H9 (cell line): ENCODE measurements around the gene NADSYN1. TPM values are rescaled to one million over a fixed set of nuclear protein-coding genes. Genes with fewer than 3 reads are reported as not detected.

Experiments
- DNase-seq: peaks from one replicate; pipeline ENCODE4 v3.0.0-alpha.2; 2017
- H2AFZ ChIP-seq: one replicate; pipeline ENCODE4 v1.6.1; 2013; ENCODE audit warnings: mild to moderate bottlenecking, low read length, control low read depth, moderate library complexity
- H2AK5ac ChIP-seq: 2 replicates; pipeline ENCODE4 v1.6.1; 2013; ENCODE audit warnings: low read length, control low read depth, mixed read lengths; ENCODE audit not compliant: insufficient read length
- H2BK120ac ChIP-seq: one replicate; pipeline ENCODE4 v1.6.1; 2013; ENCODE audit warnings: low read depth, mild to moderate bottlenecking, low read length, control low read depth, inconsistent platforms; ENCODE audit not compliant: poor library complexity, severe bottlenecking
- H2BK12ac ChIP-seq: 2 replicates; pipeline ENCODE4 v1.6.1; 2013; ENCODE audit warnings: low read length, control low read depth, mixed read lengths, low read depth; ENCODE audit not compliant: insufficient read length
- H2BK15ac ChIP-seq: 2 replicates; pipeline ENCODE4 v1.6.1; 2013; ENCODE audit warnings: low read depth, low read length, control low read depth
- H2BK20ac ChIP-seq: one replicate; pipeline ENCODE4 v1.6.1; 2013; ENCODE audit warnings: low read depth, mild to moderate bottlenecking, low read length, control low read depth, inconsistent platforms; ENCODE audit not compliant: poor library complexity, severe bottlenecking
- H2BK5ac ChIP-seq: 2 replicates; pipeline ENCODE4 v1.6.1; 2013; ENCODE audit warnings: low read length, control low read depth, mixed read lengths; ENCODE audit not compliant: insufficient read length
- H3K14ac ChIP-seq: 2 replicates; pipeline ENCODE4 v1.6.1; 2013; ENCODE audit warnings: low read length, control low read depth; ENCODE audit not compliant: insufficient read depth
- H3K18ac ChIP-seq: 2 replicates; pipeline ENCODE4 v1.6.1; 2013; ENCODE audit warnings: low read depth, mild to moderate bottlenecking, mixed read lengths, low read length, control low read depth; ENCODE audit not compliant: insufficient read length
- H3K23ac ChIP-seq: 2 replicates; pipeline ENCODE4 v1.6.1; 2013; ENCODE audit warnings: low read length, control low read depth, mixed read lengths, low read depth; ENCODE audit not compliant: insufficient read length
- H3K23me2 ChIP-seq: 2 replicates; pipeline ENCODE4 v1.6.1; 2013; ENCODE audit warnings: low read depth, mild to moderate bottlenecking, mixed read lengths, low read length, control low read depth; ENCODE audit not compliant: insufficient read length, poor library complexity, severe bottlenecking
- H3K27ac ChIP-seq: 2 replicates; pipeline ENCODE4 v1.5.1; 2013; ENCODE audit warnings: low read length, control low read depth, mixed read lengths, low read depth; ENCODE audit not compliant: insufficient read length
- H3K27me3 ChIP-seq: 2 replicates; pipeline ENCODE4 v1.6.1; 2013; ENCODE audit warnings: low read length, control low read depth, inconsistent platforms; ENCODE audit not compliant: insufficient read depth
- H3K4ac ChIP-seq: 2 replicates; pipeline ENCODE4 v1.6.1; 2013; ENCODE audit warnings: low read depth, mild to moderate bottlenecking, control low read depth, inconsistent platforms, low read length, moderate library complexity
- H3K4me1 ChIP-seq: 2 replicates; pipeline ENCODE4 v1.6.1; 2013; ENCODE audit warnings: low read length, control low read depth, inconsistent platforms; ENCODE audit not compliant: insufficient read depth
- H3K4me2 ChIP-seq: 2 replicates; pipeline ENCODE4 v1.6.1; 2013; ENCODE audit warnings: low read length, control low read depth, mixed read lengths; ENCODE audit not compliant: insufficient read length, insufficient read depth
- H3K56ac ChIP-seq: 2 replicates; pipeline ENCODE4 v1.6.1; 2013; ENCODE audit warnings: low read depth, mild to moderate bottlenecking, mixed read lengths, low read length, control low read depth; ENCODE audit not compliant: insufficient read length
- H3K79me1 ChIP-seq: 2 replicates; pipeline ENCODE4 v1.6.1; 2013; ENCODE audit warnings: low read depth, mild to moderate bottlenecking, moderate library complexity, low read length, control low read depth, inconsistent platforms; ENCODE audit not compliant: insufficient read depth, poor library complexity, severe bottlenecking
- H3K79me2 ChIP-seq: 2 replicates; pipeline ENCODE4 v1.6.1; 2013; ENCODE audit warnings: low read length, control low read depth, inconsistent platforms; ENCODE audit not compliant: insufficient read depth
- H3K9ac ChIP-seq: 2 replicates; pipeline ENCODE4 v1.6.1; 2013; ENCODE audit warnings: low read length, control low read depth, mixed read lengths; ENCODE audit not compliant: insufficient read length; ENCODE audit errors: extremely low read depth
- H3K9me3 ChIP-seq: one replicate; pipeline ENCODE4 v1.6.1; 2013; ENCODE audit warnings: low read depth, low read length, inconsistent platforms; ENCODE audit not compliant: control insufficient read depth
- H3T11ph ChIP-seq: one replicate; pipeline ENCODE4 v1.6.1; 2013; ENCODE audit warnings: mild to moderate bottlenecking, low read length, control low read depth, inconsistent platforms
- H4K20me1 ChIP-seq: one replicate; pipeline ENCODE4 v1.6.1; 2013; ENCODE audit not compliant: control insufficient read depth, insufficient read length, insufficient read depth
- H4K5ac ChIP-seq: 2 replicates; pipeline ENCODE4 v1.6.1; 2013; ENCODE audit warnings: low read depth, mild to moderate bottlenecking, mixed read lengths, low read length, control low read depth; ENCODE audit not compliant: insufficient read length
- H4K8ac ChIP-seq: replicated peaks from 2 replicates; pipeline ENCODE4 v1.6.1; 2013; ENCODE audit warnings: low read length, control low read depth, mixed read lengths, low read depth; ENCODE audit not compliant: insufficient read length
- H4K91ac ChIP-seq: 2 replicates; pipeline ENCODE4 v1.6.1; 2013; ENCODE audit warnings: low read depth, mild to moderate bottlenecking, moderate library complexity, mixed read lengths, low read length, control low read depth; ENCODE audit not compliant: insufficient read length
- H3K27ac Mint-ChIP-seq, 3 experiments: 2 replicates in 2 of 3; 3 replicates in 1 of 3; pipeline ENCODE4 v1.8.0; 2020 to 2021; ENCODE audit warnings: mixed read lengths in 3 of 3, mild to moderate bottlenecking in 1 of 3, moderate library complexity in 1 of 3
- H3K27me3 Mint-ChIP-seq: 2 replicates; pipeline ENCODE4 v1.8.0; 2021; ENCODE audit warnings: low read depth, mild to moderate bottlenecking, moderate library complexity, mixed read lengths
- H3K36me3 Mint-ChIP-seq, 3 experiments: 2 replicates in 2 of 3; 3 replicates in 1 of 3; pipeline ENCODE4 v1.8.0; 2020 to 2021; ENCODE audit warnings: low read depth in 3 of 3, mixed read lengths in 3 of 3; ENCODE audit not compliant: insufficient read depth in 1 of 3
- H3K4me1 Mint-ChIP-seq, 2 experiments: 2 replicates each; pipeline ENCODE4 v1.8.0; 2020; ENCODE audit warnings: mixed read lengths in 2 of 2
- H3K4me3 Mint-ChIP-seq, 2 experiments: 2 replicates in 1 of 2; 3 replicates in 1 of 2; pipeline ENCODE4 v1.8.0; 2020 to 2021; ENCODE audit warnings: mild to moderate bottlenecking in 2 of 2, mixed read lengths in 2 of 2, moderate library complexity in 1 of 2
- H3K9me3 Mint-ChIP-seq, 2 experiments: 2 replicates in 1 of 2; 3 replicates in 1 of 2; pipeline ENCODE4 v1.8.0; 2020; ENCODE audit warnings: mild to moderate bottlenecking in 2 of 2, mixed read lengths in 2 of 2, moderate library complexity in 1 of 2
- CTCF ChIP-seq: fragments of 200-600 bp; sonication (generic); conservative IDR thresholded peaks from 3 replicates; pipeline ENCODE4 v1.8.0; 2021; ENCODE audit warnings: antibody characterized with exemption, mild to moderate bottlenecking
- WGBS: extraction: QIAGEN DNeasy Blood & Tissue Kit; methylation state at CpG from one replicate; pipeline ENCODE4 v1.1.7; 2013; ENCODE audit warnings: missing lambda C conversion rate, low lambda C conversion rate, mixed read lengths; ENCODE audit not compliant: insufficient read length; ENCODE audit errors: extremely low coverage; 5-methylcytosine and 5-hydroxymethylcytosine counted together
- total RNA-seq: library from RNA; stranded (reverse); gene quantifications from 2 replicates; pipeline ENCODE4 v1.2.1, GENCODE V29; 2021

NADSYN1 gene
- total RNA-seq, 1 experiment from 2014 or later: 44.2 TPM

GRCh38 chr11:71425860-71426259 is 27.1 kb upstream of the NADSYN1 start:
- no peaks in the 10 kb centered on the region for H3K79me2 ChIP-seq
- H3K27me3 ChIP-seq: no peaks in the 10 kb centered on the region
- H3K4ac ChIP-seq: no peak overlapping the region
- Mint-ChIP-seq H3K27me3 (no peaks in the 10 kb centered on the region; the same call in 1 of the 2 replicates), H3K27ac (no peak overlapping the region), H3K4me1 (peaks cover 4% of the 10 kb centered on the region in 2 experiments; a peak in 2 of 4 replicates), H3K4me3 (no peak overlapping the region; a peak in 1 of 5 replicates), H3K9me3 (peaks cover 0 to 7% of the 10 kb centered on the region in 2 experiments; a peak in 3 of 5 replicates), H3K36me3 (no peaks in the 10 kb centered on the region; a peak in 1 of 7 replicates)
- TF ChIP-seq CTCF: no peak
- H3K9me3 ChIP-seq: no peaks in the 10 kb centered on the region
- no peak overlapping the region; the same call in 1 of the 2 replicates for H3K14ac ChIP-seq
- H3T11ph ChIP-seq: no peak overlapping the region
- H3K23ac ChIP-seq: no peak overlapping the region
- no peaks in the 10 kb centered on the region for H3K79me1 ChIP-seq
- no peak for DNase-seq
- H2BK15ac ChIP-seq: no peak overlapping the region
- H2BK120ac ChIP-seq: no peak overlapping the region
- H4K91ac ChIP-seq: no peak overlapping the region
- H4K20me1 ChIP-seq: no peaks in the 10 kb centered on the region
- H4K8ac ChIP-seq: no peak overlapping the region
- H3K18ac ChIP-seq: no peak overlapping the region
- no peak overlapping the region for H2AK5ac ChIP-seq
- no CpG with 5 or more reads among the region's 4 CpGs for WGBS
- H2BK12ac ChIP-seq: no peak overlapping the region
- H4K5ac ChIP-seq: no peak overlapping the region
- H2BK20ac ChIP-seq: no peak overlapping the region
- no peak overlapping the region for H2AFZ ChIP-seq
- no peak overlapping the region for H2BK5ac ChIP-seq
- no peak overlapping the region for H3K4me2 ChIP-seq
- no peaks in the 10 kb centered on the region for H3K23me2 ChIP-seq
- no peak overlapping the region for H3K27ac ChIP-seq
- H3K56ac ChIP-seq: no peak overlapping the region
- no peaks in the 10 kb centered on the region for H3K4me1 ChIP-seq
- no peak overlapping the region for H3K9ac ChIP-seq
